HG02763 (cell line): Measurements from ENCODE around the gene LPP.

Source experiments
- ATAC-seq: cut with Tn5 transposase; IDR thresholded peaks from one replicate; pipeline ENCODE4 v1.9.1; 2021; ENCODE audit warnings: mild to moderate bottlenecking, moderate library complexity; ENCODE audit not compliant: unreplicated experiment

Gene LPP

DNA sequence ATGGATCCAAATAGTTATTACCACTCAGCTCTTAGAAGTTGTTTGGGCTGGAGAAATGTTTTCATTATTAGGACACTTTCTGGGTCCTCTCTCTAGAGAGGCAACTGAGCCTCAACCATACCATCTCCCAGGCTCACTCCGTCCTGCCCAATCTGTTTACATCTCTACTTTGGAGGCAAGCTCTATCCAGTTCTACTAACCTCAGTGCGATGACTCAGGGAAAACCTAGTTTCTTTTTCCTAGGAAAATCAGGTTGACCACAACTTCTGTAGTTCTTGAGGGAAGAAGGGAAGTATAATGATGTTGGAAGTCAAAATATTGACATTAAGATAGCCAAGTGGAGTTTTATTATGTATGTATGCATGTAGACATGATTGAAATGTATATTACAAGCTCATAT lies 40.4 kb downstream of the LPP start:
- no peak for ATAC-seq

- no peak for ATAC-seq
Observed at GRCh38 chr3:188196232-188196990, 42.5 kb downstream of the LPP start.

- ATAC-seq: no peak
Observed at GRCh38 chr3:188197388-188197847, 43.5 kb downstream of the LPP start.

- no peak for ATAC-seq
Observed at GRCh38 chr3:188198001-188198400, 44.0 kb downstream of the LPP start.

DNA sequence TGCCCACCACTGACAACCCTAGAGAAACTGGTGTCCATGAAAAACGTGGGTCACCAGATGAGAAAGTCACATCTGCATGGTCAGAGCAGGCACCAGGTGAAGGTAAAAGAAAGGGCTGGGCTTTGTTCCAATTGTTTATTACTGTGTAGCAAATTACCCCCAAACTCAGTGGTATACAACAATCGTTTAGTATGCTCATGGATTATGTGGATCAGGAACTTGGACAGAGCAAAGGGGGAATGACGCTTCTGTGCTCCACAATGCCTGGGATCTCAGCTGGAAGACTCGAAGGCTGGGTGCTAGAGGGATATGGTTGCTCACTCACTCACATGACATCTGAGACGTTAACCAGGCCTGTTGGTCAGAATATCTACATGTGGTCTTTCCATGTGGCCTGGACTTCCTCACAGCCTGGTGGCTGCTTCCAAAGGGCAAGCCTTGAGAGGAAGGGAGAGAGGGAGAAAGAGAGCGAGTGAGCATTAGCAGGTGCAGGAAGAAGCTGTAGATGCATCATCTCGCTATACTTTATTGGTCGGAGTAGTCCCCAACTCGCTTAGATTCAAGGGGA lies 44.9 kb downstream of the LPP start:
- ATAC-seq: no peak

- ATAC-seq: no peak
Observed at GRCh38 chr3:188199386-188199785, 45.4 kb downstream of the LPP start.

DNA sequence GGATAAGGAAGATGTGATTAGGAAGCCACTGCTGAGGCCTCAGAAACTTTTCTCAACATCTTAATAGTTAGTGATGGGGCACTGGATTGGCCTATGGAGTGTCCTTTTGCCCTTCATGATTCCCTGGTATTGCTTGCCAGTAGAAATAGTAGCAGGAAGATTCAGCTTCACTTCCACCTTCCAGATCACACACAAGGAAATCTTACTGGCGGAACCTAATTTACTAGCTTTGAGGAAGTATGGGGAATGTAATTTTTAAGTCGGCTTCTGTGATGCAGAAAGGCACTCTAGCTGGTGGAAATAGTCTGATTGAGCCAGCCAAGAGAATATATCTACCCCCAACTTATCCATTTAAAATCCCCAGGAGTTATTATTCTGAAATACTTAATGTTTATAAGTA lies 46.5 kb downstream of the LPP start:
- no peak for ATAC-seq

- no peak for ATAC-seq
Observed at GRCh38 chr3:188202358-188203138, 48.6 kb downstream of the LPP start.

- ATAC-seq: no peak
Observed at GRCh38 chr3:188204526-188204925, 50.6 kb downstream of the LPP start.

DNA sequence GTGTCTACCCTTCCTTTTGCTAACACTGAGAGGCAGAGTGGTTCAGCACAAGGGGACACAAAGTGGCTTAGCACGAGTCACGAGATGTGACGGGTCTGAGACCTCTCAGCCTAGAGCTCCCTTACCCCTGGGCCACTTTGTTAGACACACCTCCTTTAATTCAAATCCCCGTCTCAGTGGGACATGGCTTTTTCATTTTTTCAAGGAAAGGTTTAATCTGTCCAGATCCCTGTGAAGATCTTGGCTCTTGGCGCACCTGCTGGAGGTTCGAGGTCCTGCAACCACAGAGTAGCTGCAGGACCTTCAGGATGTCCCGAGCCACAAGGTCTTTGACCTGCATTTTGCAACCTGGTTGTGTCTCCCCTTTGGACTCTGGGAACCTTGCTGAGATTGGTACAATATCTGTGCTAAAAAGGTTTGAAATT lies 52.0 kb downstream of the LPP start:
- no peak for ATAC-seq

- ATAC-seq: no peak
Observed at GRCh38 chr3:188206787-188207186, 52.8 kb downstream of the LPP start.

DNA sequence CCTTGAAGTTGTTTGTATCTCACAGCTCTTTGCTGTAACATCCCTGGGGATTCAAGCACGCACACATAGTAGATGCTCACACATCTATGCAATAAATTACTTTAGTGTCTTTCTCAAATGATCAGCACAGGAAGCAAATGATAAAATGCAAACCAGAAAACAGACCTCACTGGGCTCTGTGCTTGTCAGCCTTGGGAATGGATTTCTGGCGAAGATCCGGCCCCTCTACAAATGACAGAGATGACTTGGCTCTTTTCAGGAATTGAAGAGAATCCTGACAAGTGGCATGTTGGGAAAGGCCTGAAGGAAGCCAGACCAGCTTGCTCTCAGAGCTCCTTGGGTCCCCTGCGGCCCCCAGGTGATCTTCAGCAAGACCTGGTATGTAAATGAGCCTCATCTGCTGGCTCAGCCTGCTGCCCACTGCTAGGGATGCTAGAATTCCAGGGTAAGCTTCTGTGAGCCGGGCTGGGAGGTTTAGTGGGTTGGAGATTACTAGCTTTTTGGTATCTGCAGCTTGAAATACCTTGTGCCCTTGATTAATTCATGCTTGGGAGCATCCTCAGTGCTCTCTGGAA lies 54.1 kb downstream of the LPP start:
- no peak for ATAC-seq

DNA sequence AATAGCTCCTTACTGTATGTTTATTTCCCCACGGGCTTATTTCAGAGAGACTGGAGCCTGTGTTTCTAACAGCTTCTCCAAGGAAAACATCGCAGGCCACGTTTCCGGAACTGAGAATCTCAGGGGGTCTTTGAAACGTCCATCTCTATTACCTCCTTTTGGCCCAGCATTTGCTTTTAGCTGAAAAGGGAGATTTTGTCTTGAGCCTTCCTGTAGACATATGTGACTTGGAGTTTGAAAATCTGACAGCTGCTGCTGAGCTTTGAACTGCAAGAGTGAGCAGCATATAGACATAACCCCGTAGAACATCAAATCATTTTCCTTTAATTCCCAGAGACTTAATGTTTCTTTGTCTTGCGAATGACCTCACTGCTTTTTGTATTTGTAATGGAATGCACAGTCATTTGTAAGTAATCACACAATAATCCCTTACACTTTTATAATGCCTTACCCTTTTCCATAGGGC lies 54.6 kb downstream of the LPP start:
- ATAC-seq: no peak

DNA sequence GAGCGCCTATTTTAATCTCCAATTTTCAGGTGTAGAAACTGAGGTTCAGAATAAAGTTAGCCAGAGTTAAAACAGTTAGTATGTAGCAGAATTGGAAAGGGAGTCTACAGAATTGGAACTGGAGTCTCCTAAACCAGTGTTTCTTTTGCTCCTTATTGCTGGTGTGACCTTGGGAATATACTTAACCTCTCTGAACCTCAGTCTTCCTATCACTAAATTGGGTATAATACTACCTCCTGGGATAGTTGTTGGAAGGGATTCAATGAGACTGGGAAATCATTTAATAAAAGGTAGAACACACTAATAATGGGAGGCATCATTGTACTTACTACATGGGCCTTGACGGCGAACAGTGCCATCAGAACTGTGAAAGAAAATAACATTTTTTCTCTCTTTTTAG lies 55.1 kb downstream of the LPP start:
- no peak for ATAC-seq

GRCh38 chr3:188209740-188210139 lies 55.8 kb downstream of the LPP start:
- no peak for ATAC-seq

DNA sequence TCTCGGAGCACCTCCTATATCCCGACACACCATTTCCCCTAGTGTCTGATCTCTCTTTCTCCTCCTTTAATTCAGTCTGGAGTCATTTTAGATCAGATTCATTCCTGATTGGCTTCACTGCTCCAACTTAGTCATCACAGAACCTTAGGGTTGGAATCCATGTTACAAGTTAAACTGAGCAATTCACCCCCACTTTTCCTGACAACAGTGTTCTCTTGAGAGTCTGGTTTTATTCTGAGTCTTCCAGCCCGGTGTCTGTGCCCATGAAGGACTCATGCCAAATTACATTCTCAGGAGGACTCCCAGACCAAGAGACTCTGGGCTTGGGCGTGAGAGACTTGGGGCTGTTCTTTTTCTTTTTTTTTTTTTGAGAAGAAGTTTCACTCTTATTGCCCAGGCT lies 57.5 kb downstream of the LPP start:
- no peak for ATAC-seq

DNA sequence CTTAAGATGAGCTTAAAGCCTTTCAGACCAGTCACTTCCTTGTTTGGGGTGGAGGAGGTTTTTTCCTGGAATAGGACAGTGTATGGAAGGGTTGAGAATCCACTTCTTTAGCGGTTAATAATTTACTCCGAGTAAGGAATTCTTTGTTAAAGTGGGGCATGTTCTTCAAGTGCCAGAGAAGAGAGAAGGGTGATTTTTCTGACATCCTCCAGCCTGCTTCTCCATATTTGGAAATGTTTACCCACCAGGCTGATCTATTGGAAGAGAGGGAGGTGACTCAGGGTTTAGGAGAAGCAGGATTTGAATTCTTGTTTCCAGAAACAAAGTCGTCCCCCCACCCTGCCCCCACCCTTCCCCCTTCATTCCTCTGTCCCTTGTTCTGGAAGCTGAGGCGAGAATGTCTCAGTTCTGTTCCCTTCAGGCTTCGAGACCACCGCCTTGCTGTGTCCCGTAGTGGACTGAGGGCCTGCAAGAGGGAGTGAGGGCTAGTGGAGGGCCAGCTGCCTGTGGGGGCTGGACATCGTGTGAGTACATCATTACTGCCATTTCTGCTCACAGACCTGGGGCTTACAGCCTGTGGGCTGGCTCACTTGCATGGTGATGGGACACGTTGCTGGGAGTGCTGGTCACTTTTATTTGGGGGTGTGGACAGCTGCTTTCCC lies 58.5 kb downstream of the LPP start:
- ATAC-seq: no peak

DNA sequence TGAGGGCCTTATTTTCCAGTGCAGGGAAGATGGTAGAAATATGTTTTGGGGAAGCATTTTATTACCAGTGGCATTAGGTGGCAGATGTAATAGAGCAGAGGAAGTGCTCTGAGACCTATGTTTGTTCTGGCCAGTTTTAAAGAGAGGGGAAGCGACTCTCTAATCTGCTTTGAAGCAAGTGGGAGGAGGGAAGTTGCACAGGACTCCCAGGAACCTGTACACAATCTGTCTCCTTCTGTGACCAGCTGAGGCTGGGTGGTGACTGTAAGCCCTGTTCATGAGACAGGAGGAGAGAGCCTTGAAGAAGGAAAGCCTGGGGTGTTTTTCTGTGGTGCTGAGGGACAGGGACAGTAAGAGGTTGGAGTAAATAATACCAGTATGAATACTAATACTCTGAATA lies 60.5 kb downstream of the LPP start:
- ATAC-seq: no peak

DNA sequence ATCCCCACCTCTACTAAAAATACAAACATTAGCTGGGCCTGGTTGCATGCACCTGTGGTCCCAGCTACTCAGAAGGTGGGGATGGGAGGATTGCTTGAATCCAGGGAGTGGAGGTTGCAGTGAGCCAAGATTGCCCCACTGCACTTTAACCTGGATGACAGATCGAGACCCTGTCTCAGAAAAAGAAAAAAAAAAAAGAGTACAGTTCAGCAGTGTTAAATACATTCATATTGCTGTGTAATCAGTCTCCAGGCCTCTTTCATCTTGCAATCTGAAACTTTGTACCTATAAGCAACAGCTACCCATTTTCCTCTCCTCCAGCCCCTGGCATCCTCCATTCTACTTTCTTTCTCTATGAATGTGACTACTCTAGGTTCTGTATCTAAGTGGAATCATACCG lies 61.2 kb downstream of the LPP start:
- ATAC-seq: no peak

DNA sequence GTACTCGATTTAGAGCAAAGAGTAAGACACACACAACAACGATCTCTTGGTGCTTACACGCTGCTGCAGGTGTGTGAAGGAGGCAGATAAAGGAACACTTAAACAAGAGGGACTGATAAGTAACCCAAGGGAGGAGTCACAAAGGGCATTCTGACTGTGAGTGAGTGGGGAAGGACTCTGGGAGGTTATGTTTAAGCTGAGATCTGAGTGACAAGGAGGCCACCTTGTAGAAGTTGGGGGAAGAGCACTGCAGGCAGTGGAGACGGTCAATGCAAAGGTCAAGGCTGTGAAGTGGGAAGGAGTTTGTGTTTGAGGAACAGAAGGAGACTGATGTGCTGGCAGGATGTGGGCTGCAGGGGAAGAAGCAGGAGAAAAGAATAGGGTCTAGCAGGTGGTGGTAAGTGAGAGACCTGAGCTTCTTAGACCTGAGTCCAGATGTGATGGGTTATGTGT lies 63.1 kb downstream of the LPP start:
- no peak for ATAC-seq

- no peak for ATAC-seq
Observed at GRCh38 chr3:188217726-188218125, 63.8 kb downstream of the LPP start.
